SK-N-SH (cell line): ENCODE data around the gene GNAI1. TPM values are rescaled to one million over a fixed set of nuclear protein-coding genes. Genes with fewer than 3 reads are reported as not detected.

Experiments used
- CTCF ChIA-PET: fragments of 300-600, 350-600 bp; formaldehyde crosslinking; extraction: SDS; loops from one replicate; lab custom pipeline; 2021; lab: Yijun Ruan, JAX
- POLR2A ChIA-PET: fragments of 350-600 bp; sonication (Branson Sonifier 250); formaldehyde crosslinking; extraction: SDS; loops from one replicate; lab custom pipeline; 2020; ENCODE audit warnings: antibody characterized with exemption, inconsistent platforms; lab: Yijun Ruan, JAX
- DNase-seq: peaks from one replicate; pipeline ENCODE4 v3.0.0; 2012
- H2AFZ ChIP-seq: fragments of 200-600 bp; sonication (generic); 2 replicates; pipeline ENCODE4 v1.8.1; 2016; ENCODE audit warnings: antibody characterized with exemption, mild to moderate bottlenecking, low read depth
- H3F3A ChIP-seq: fragments of 200-600 bp; sonication (generic); replicated peaks from 2 replicates; pipeline ENCODE3; 2016; ENCODE audit warnings: antibody characterized with exemption, mild to moderate bottlenecking; ENCODE audit not compliant: insufficient read depth
- H3K27ac ChIP-seq, 2 experiments: fragments of 200-500 bp in 1 of 2; fragments of 200-600 bp in 1 of 2; sonication (Bioruptor generic) in 1 of 2; sonication (generic), shearing (Covaris generic) in 1 of 2; 2 replicates each; pipeline versions ENCODE4 v1.5.1 to v1.6.1; 2014 to 2016; ENCODE audit warnings: low read depth in 2 of 2, inconsistent platforms in 1 of 2, low read length in 1 of 2, mild to moderate bottlenecking in 1 of 2, mixed read lengths in 1 of 2
- H3K27me3 ChIP-seq: fragments of 200-600 bp; sonication (generic), shearing (Covaris generic); 2 replicates; pipeline ENCODE4 v1.6.1; 2016; ENCODE audit warnings: mixed run types; ENCODE audit not compliant: insufficient read depth
- H3K36me3 ChIP-seq, 2 experiments: fragments of 200-500 bp in 1 of 2; fragments of 200-600 bp in 1 of 2; sonication (Bioruptor generic) in 1 of 2; sonication (generic) in 1 of 2; replicated peaks in 1 of 2; 2 replicates each; pipeline versions ENCODE3 to v1.5.1; 2014 to 2016; ENCODE audit warnings: low read length in 1 of 2, mild to moderate bottlenecking in 1 of 2; ENCODE audit not compliant: insufficient read depth in 2 of 2, control insufficient read depth in 1 of 2
- H3K4me1 ChIP-seq, 2 experiments: fragments of 200-500 bp in 1 of 2; fragments of 200-600 bp in 1 of 2; sonication (Bioruptor generic) in 1 of 2; sonication (generic), shearing (Covaris generic) in 1 of 2; 2 replicates each; pipeline versions ENCODE4 v1.5.1 to v1.6.1; 2014 to 2016; ENCODE audit warnings: low read depth in 1 of 2, low read length in 1 of 2, mixed run types in 1 of 2; ENCODE audit not compliant: insufficient read depth in 2 of 2, control insufficient read depth in 1 of 2
- H3K4me2 ChIP-seq: fragments of 200-600 bp; sonication (generic), shearing (Covaris generic); 2 replicates; pipeline ENCODE4 v1.6.1; 2017; ENCODE audit warnings: mixed run types
- H3K4me3 ChIP-seq, 2 experiments: fragments of 200-500 bp in 1 of 2; fragments of 200-600 bp in 1 of 2; sonication (Bioruptor generic) in 1 of 2; sonication (generic), shearing (Covaris generic) in 1 of 2; 2 replicates each; pipeline versions ENCODE4 v1.5.1 to v1.8.1; 2014 to 2016; ENCODE audit warnings: low read depth in 2 of 2, inconsistent platforms in 1 of 2, low read length in 1 of 2, mild to moderate bottlenecking in 1 of 2, mixed read lengths in 1 of 2, moderate library complexity in 1 of 2
- H3K79me2 ChIP-seq: fragments of 200-600 bp; sonication (generic); 2 replicates; pipeline ENCODE4 v1.8.1; 2017; ENCODE audit warnings: mild to moderate bottlenecking; ENCODE audit not compliant: insufficient read depth
- H3K9ac ChIP-seq: fragments of 200-600 bp; sonication (generic); 2 replicates; pipeline ENCODE4 v1.6.1; 2017; ENCODE audit warnings: mixed run types
- H3K9me2 ChIP-seq: fragments of 200-600 bp; sonication (generic); 2 replicates; pipeline ENCODE4 v1.6.1; 2017; ENCODE audit warnings: mixed run types
- H3K9me3 ChIP-seq: fragments of 200-600 bp; sonication (generic); 2 replicates; pipeline ENCODE4 v1.6.1; 2017; ENCODE audit warnings: mixed run types, mild to moderate bottlenecking, moderate library complexity
- H4K20me1 ChIP-seq: fragments of 200-600 bp; sonication (generic); 2 replicates; pipeline ENCODE4 v1.6.1; 2017; ENCODE audit warnings: mild to moderate bottlenecking, mixed run types; ENCODE audit not compliant: insufficient read depth
- CHD2 ChIP-seq: fragments of 150-350 bp; IDR thresholded peaks from 2 replicates; pipeline ENCODE4 v1.6.1; 2018; ENCODE audit warnings: low read length; ENCODE audit not compliant: partially characterized antibody
- ELF1 ChIP-seq: IDR thresholded peaks from 2 replicates; pipeline ENCODE4 v1.4.0; 2012
- EP300 ChIP-seq, 2 experiments: IDR thresholded peaks; 2 replicates each; pipeline versions ENCODE4 v1.4.0 to v1.6.1; 2012; ENCODE audit warnings: borderline replicate concordance in 1 of 2, low read depth in 1 of 2, low read length in 1 of 2
- EZH2phosphoT487 ChIP-seq: fragments of 200-600 bp; sonication (generic); IDR thresholded peaks from 2 replicates; pipeline ENCODE4 v1.6.1; 2017; ENCODE audit warnings: low read depth, mixed run types, mild to moderate bottlenecking, antibody characterized with exemption, moderate library complexity, borderline replicate concordance
- FOXJ3 ChIP-seq: sonication (generic); formaldehyde crosslinking; IDR thresholded peaks from 2 replicates; pipeline ENCODE4 v1.5.1; 2020; ENCODE audit warnings: mild to moderate bottlenecking, missing genetic modification reagents
- FOXM1 ChIP-seq: IDR thresholded peaks from 2 replicates; pipeline ENCODE4 v1.4.0; 2012; ENCODE audit warnings: low read depth, mild to moderate bottlenecking
- IRF3 ChIP-seq: fragments of 150-350 bp; IDR thresholded peaks from 2 replicates; pipeline ENCODE4 v1.6.1; 2016; ENCODE audit warnings: mild to moderate bottlenecking, low read depth, low read length
- JUND ChIP-seq: IDR thresholded peaks from 2 replicates; pipeline ENCODE4 v1.4.0; 2012
- MEF2A ChIP-seq: IDR thresholded peaks from 2 replicates; pipeline ENCODE4 v1.4.0; 2012; ENCODE audit warnings: low read depth, borderline replicate concordance
- MXI1 ChIP-seq: IDR thresholded peaks from 2 replicates; pipeline ENCODE4 v1.6.1; 2012; ENCODE audit warnings: mild to moderate bottlenecking, low read depth, low read length, improper control_type of control experiment
- NFIC ChIP-seq: IDR thresholded peaks from 2 replicates; pipeline ENCODE4 v1.4.0; 2012; ENCODE audit warnings: borderline replicate concordance
- NRF1 ChIP-seq: IDR thresholded peaks from 2 replicates; pipeline ENCODE4 v1.6.1; 2012; ENCODE audit warnings: low read depth, mild to moderate bottlenecking, low read length
- PBX3 ChIP-seq: IDR thresholded peaks from 2 replicates; pipeline ENCODE4; 2012
- RCOR1 ChIP-seq: fragments of 150-350 bp; IDR thresholded peaks from 2 replicates; pipeline ENCODE4 v1.6.1; 2017; ENCODE audit warnings: antibody characterized with exemption, low read length
- RFX5 ChIP-seq: IDR thresholded peaks from 2 replicates; pipeline ENCODE4 v1.6.1; 2012; ENCODE audit warnings: mild to moderate bottlenecking, improper control_type of control experiment, low read length
- RXRA ChIP-seq: IDR thresholded peaks from 2 replicates; pipeline ENCODE4 v1.4.0; 2012; ENCODE audit warnings: low read depth, mild to moderate bottlenecking, borderline replicate concordance
- SIN3A ChIP-seq: IDR thresholded peaks from 2 replicates; pipeline ENCODE4 v1.6.1; 2012; ENCODE audit warnings: low read depth, mild to moderate bottlenecking, low read length, moderate library complexity, borderline replicate concordance
- SMC3 ChIP-seq: IDR thresholded peaks from 2 replicates; pipeline ENCODE4 v1.6.1; 2012; ENCODE audit warnings: low read depth, low read length, improper control_type of control experiment
- TCF12 ChIP-seq: IDR thresholded peaks from 2 replicates; pipeline ENCODE4 v1.4.0; 2012
- TEAD4 ChIP-seq: IDR thresholded peaks from 2 replicates; pipeline ENCODE4 v1.4.0; 2012; ENCODE audit warnings: mild to moderate bottlenecking, borderline replicate concordance; ENCODE audit not compliant: insufficient read depth
- USF2 ChIP-seq: fragments of 150-350 bp; IDR thresholded peaks from 2 replicates; pipeline ENCODE4 v1.6.1; 2017; ENCODE audit warnings: antibody characterized with exemption, low read length, low read depth, borderline replicate concordance
- YY1 ChIP-seq: IDR thresholded peaks from 2 replicates; pipeline ENCODE4 v1.4.0; 2012; ENCODE audit warnings: low read depth, mild to moderate bottlenecking
- ZBTB33 ChIP-seq: IDR thresholded peaks from 2 replicates; pipeline ENCODE4 v1.4.0; 2012; ENCODE audit warnings: low read depth, borderline replicate concordance
- WGBS: methylation state at CpG from one replicate; pipeline ENCODE4 v1.1.6; 2017; ENCODE audit warnings: low lambda C conversion rate; 5-methylcytosine and 5-hydroxymethylcytosine counted together
- polyA plus RNA-seq, 3 experiments: library from polyadenylated mRNA; depleted of rRNA; stranded (reverse); fragments of >200 nt; gene quantifications; 2 replicates each; pipeline ENCODE4 v1.2.3, GENCODE V29; 2012

GNAI1 gene
- polyA plus RNA-seq, 1 of the 3 experiments (the other 2 are of a cell fraction), result 69.1 TPM

GRCh38 chr7:80106498-80107113 is 28.0 kb upstream of the GNAI1 start:
- POLR2A ChIA-PET, result no interaction called here
- TF ChIP-seq RXRA (no peak), NFIC (no peak), EZH2phosphoT487 (no peak), RFX5 (no peak), RCOR1 (no peak), MXI1 (no peak), PBX3 (no peak), CHD2 (no peak), JUND (no peak), EP300 (IDR thresholded peaks at IDR 0.05; ENCODE audit: borderline replicate concordance in 1 of 2, low read depth in 1 of 2, low read length in 1 of 2) (no peak), SIN3A (no peak), ELF1 (no peak), YY1 (no peak), USF2 (no peak), FOXJ3 (CRISPR knock-in tag) (no peak), MEF2A (no peak), FOXM1 (no peak)
- Histone ChIP-seq H3K4me1 (no peaks in the 10 kb centered on the region), H3K9me2 (no peaks in the 10 kb centered on the region), H3K36me3 (no peaks in the 10 kb centered on the region), H3K4me2 (no peak overlapping the region), H3K9me3 (no peaks in the 10 kb centered on the region), H3K4me3 (no peak overlapping the region), H2AFZ (peak overlapping the region; percentile 8; the same call in 1 of the 2 replicates), H4K20me1 (no peaks in the 10 kb centered on the region), H3F3A (no peaks in the 10 kb centered on the region), H3K79me2 (no peaks in the 10 kb centered on the region), H3K27me3 (no peaks in the 10 kb centered on the region), H3K9ac (no peak overlapping the region), H3K27ac (no peak overlapping the region)
- DNase-seq, result no peak
- CTCF ChIA-PET, result interaction anchor here (0.7 to 2.7 kb wide), 8 partner anchors 8 to 1096 kb away, joined by 3 to 11 read pairs (median 3); partner anchors contain the start of gene GNAI1
- WGBS, result 80% methylated on average over 2 of the region's 2 CpGs

GRCh38 chr7:80107278-80107677 is 27.4 kb upstream of the GNAI1 start:
- Histone ChIP-seq H3K27ac (no peak overlapping the region), H3K9me2 (no peaks in the 10 kb centered on the region), H3K4me1 (no peaks in the 10 kb centered on the region), H3K9me3 (no peaks in the 10 kb centered on the region), H3K4me3 (no peak overlapping the region), H3K4me2 (no peak overlapping the region), H3K79me2 (no peaks in the 10 kb centered on the region), H3K36me3 (no peaks in the 10 kb centered on the region), H3K9ac (no peak overlapping the region), H4K20me1 (no peaks in the 10 kb centered on the region), H2AFZ (peak overlapping the region; percentile 8; the same call in 1 of the 2 replicates), H3F3A (no peaks in the 10 kb centered on the region), H3K27me3 (no peaks in the 10 kb centered on the region)
- 48% methylated on average over 1 of the region's 1 CpG for WGBS
- DNase-seq, result no peak
- ChIA-PET CTCF (interaction anchor here (0.6 to 2.7 kb wide), 8 partner anchors 9 to 484 kb away, joined by 3 to 11 read pairs (median 4); partner anchors contain the start of gene GNAI1), POLR2A (no interaction called here)
- no peak for TF ChIP-seq FOXJ3 (CRISPR knock-in tag)
- no peak for TF ChIP-seq MXI1
- TF ChIP-seq ELF1, result no peak
- TF ChIP-seq FOXM1, result no peak
- TF ChIP-seq ZBTB33, result no peak
- TF ChIP-seq SMC3, result no peak
- no peak for TF ChIP-seq TCF12
- no peak for TF ChIP-seq MEF2A
- TF ChIP-seq IRF3, result no peak
- TF ChIP-seq NRF1, result no peak
- no peak for TF ChIP-seq PBX3
- no peak for TF ChIP-seq RXRA
- no peak for TF ChIP-seq TEAD4
